Measurements from ENCODE around the gene VEZF1. TPM values are rescaled to one million over a fixed set of nuclear protein-coding genes. Genes with fewer than 3 reads are reported as not detected.

The VEZF1 gene
- total and polyA plus RNA-seq, 2 of the 4 experiments (the other 2 are of a cell fraction), result 21.1 to 42.1 TPM

GRCh38 chr17:57970710-57971109 lies 17.3 kb downstream of the VEZF1 start:
- CTCF ChIA-PET, result no interaction called here

More at GRCh38 chr17:57970710-57971109, 17.3 kb downstream of the VEZF1 start:
- H4K20me1 ChIP-seq (ENCODE audit: insufficient read depth, low read length), result peaks cover 21% of the 10 kb centered on the region
- no peak overlapping the region for H3K23ac ChIP-seq (ENCODE audit: low read depth, low read length)
- H3K14ac ChIP-seq (replicated peaks; ENCODE audit: low read depth, low read length), result peak overlapping the region; percentile 23; the same call in 1 of the 2 replicates
- H3K9me1 ChIP-seq (ENCODE audit: insufficient read depth, low read length), result peaks cover 11% of the 10 kb centered on the region
- POLR2A ChIA-PET (ENCODE audit: unreplicated experiment), result no interaction called here
- ATAC-seq (ENCODE audit: low read depth), result peak; percentile 16; the same call in 1 of the 2 replicates
- H3K4me2 ChIP-seq (ENCODE audit: low read depth, low read length), result no peak overlapping the region
- H2AK9ac ChIP-seq (replicated peaks; ENCODE audit: low read depth, low read length, poor library complexity), result no peak overlapping the region
- 60% methylated on average over 1 of the region's 4 CpGs; no CpG with 5 or more reads in 1 of the 2 experiments for WGBS, 2 experiments (ENCODE audit: extremely low coverage in 2 of 2, insufficient read length in 1 of 2)
- intact Hi-C loops (cut with micrococcal nuclease), result no loop called here
- H3K79me1 ChIP-seq (ENCODE audit: low read depth in 1 of 2, low read length in 2 of 2), result peaks cover 6 to 27% of the 10 kb centered on the region in 2 experiments
- peaks cover 18% of the 10 kb centered on the region for H3K36me3 ChIP-seq (ENCODE audit: control insufficient read depth, insufficient read depth, low read length)
- TF ChIP-seq BHLHE40 (IDR thresholded peaks at IDR 0.05; ENCODE audit: low read depth, low read length) (no peak), RFX5 (IDR thresholded peaks at IDR 0.05; ENCODE audit: low read depth, low read length) (no peak), MAFK (IDR thresholded peaks at IDR 0.05; ENCODE audit: low read depth, low read length) (no peak), CEBPB (IDR thresholded peaks at IDR 0.05; ENCODE audit: low read depth, low read length) (no peak), NFE2L2 (IDR thresholded peaks at IDR 0.05; ENCODE audit: low read depth, low read length) (no peak), FOS (IDR thresholded peaks at IDR 0.05; ENCODE audit: low read depth, low read length) (no peak), ELK1 (IDR thresholded peaks at IDR 0.05; ENCODE audit: borderline replicate concordance, low read depth, low read length) (no peak), POLR2A (IDR thresholded peaks at IDR 0.05; ENCODE audit: low read depth, low read length) (no peak), SMC3 (IDR thresholded peaks at IDR 0.05; ENCODE audit: low read depth, low read length) (no peak), RCOR1 (IDR thresholded peaks at IDR 0.05; ENCODE audit: insufficient replicate concordance, low read length) (no peak), MXI1 (IDR thresholded peaks at IDR 0.05; ENCODE audit: borderline replicate concordance, low read depth, low read length) (no peak), MAZ (IDR thresholded peaks at IDR 0.05; ENCODE audit: borderline replicate concordance, low read depth, low read length) (no peak), CHD1 (IDR thresholded peaks at IDR 0.05; ENCODE audit: low read depth, low read length) (no peak), USF2 (IDR thresholded peaks at IDR 0.05; ENCODE audit: low read depth, low read length) (no peak), RAD21 (IDR thresholded peaks at IDR 0.05; ENCODE audit: low read length) (no peak)
- TF ChIP-seq, protein P1, sequence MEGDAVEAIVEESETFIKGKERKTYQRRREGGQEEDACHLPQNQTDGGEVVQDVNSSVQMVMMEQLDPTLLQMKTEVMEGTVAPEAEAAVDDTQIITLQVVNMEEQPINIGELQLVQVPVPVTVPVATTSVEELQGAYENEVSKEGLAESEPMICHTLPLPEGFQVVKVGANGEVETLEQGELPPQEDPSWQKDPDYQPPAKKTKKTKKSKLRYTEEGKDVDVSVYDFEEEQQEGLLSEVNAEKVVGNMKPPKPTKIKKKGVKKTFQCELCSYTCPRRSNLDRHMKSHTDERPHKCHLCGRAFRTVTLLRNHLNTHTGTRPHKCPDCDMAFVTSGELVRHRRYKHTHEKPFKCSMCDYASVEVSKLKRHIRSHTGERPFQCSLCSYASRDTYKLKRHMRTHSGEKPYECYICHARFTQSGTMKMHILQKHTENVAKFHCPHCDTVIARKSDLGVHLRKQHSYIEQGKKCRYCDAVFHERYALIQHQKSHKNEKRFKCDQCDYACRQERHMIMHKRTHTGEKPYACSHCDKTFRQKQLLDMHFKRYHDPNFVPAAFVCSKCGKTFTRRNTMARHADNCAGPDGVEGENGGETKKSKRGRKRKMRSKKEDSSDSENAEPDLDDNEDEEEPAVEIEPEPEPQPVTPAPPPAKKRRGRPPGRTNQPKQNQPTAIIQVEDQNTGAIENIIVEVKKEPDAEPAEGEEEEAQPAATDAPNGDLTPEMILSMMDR (conservative IDR thresholded peaks at IDR 0.05; ENCODE audit: low read depth, low read length), result no peak
- H3K4me1 ChIP-seq (ENCODE audit: control insufficient read depth, insufficient read depth, low read length), result peaks cover 10% of the 10 kb centered on the region
- no peaks in the 10 kb centered on the region for H3K9me3 ChIP-seq (ENCODE audit: control insufficient read depth, insufficient read depth, low read length)
- no peaks in the 10 kb centered on the region for H3K27me3 ChIP-seq (ENCODE audit: control insufficient read depth, insufficient read depth, low read length)
- dilution Hi-C loops (cut with HindIII; ENCODE audit: low sequenced_read_pairs, unreplicated experiment), result no loop called here
- H3K27ac ChIP-seq (ENCODE audit: insufficient read depth, low read length), result no peak overlapping the region
- H2BK20ac ChIP-seq (ENCODE audit: low read depth, low read length), result no peak overlapping the region
- H3K4me3 ChIP-seq (ENCODE audit: insufficient read depth, low read depth, low read length), result no peak overlapping the region
- peak; percentile 67 for DNase-seq
- no peak overlapping the region for H2BK5ac ChIP-seq (ENCODE audit: low read depth, low read length, poor library complexity, severe bottlenecking)
- H4K8ac ChIP-seq (ENCODE audit: low read depth in 2 of 2, low read length in 2 of 2), result no peak overlapping the region
- no peak overlapping the region for H3K9ac ChIP-seq (ENCODE audit: low read depth, low read length)
- no TSS peak for BruUV-seq (replicated peaks)
- no peak overlapping the region for H4K91ac ChIP-seq (ENCODE audit: insufficient read depth, low read depth, low read length)
- peak overlapping the region; percentile 47; the same call in 1 of the 2 replicates for H2AK5ac ChIP-seq (ENCODE audit: low read depth, low read length)
- no peak overlapping the region for H3K18ac ChIP-seq (ENCODE audit: low read depth, low read length)
- no peak overlapping the region for H2AFZ ChIP-seq (replicated peaks; ENCODE audit: low read length, poor library complexity)
- in situ Hi-C loops (cut with MboI; ENCODE audit: low sequenced_read_pairs), result no loop called here
- H3K4ac ChIP-seq (ENCODE audit: low read depth, low read length), result no peak overlapping the region
- H4K5ac ChIP-seq (ENCODE audit: low read depth, low read length), result no peak overlapping the region
- H3K56ac ChIP-seq (ENCODE audit: extremely low read depth, insufficient read depth, low read length), result no peak overlapping the region
- no peak overlapping the region for H2BK120ac ChIP-seq (ENCODE audit: low read depth, low read length)
- no peak overlapping the region for H2BK15ac ChIP-seq (ENCODE audit: low read depth, low read length)
